ENCODE data around the gene SLIT3. TPM values are rescaled to one million over a fixed set of nuclear protein-coding genes. Genes with fewer than 3 reads are reported as not detected.

Gene SLIT3
- total RNA-seq, 2 experiments from 2014 or later, result not detected

DNA sequence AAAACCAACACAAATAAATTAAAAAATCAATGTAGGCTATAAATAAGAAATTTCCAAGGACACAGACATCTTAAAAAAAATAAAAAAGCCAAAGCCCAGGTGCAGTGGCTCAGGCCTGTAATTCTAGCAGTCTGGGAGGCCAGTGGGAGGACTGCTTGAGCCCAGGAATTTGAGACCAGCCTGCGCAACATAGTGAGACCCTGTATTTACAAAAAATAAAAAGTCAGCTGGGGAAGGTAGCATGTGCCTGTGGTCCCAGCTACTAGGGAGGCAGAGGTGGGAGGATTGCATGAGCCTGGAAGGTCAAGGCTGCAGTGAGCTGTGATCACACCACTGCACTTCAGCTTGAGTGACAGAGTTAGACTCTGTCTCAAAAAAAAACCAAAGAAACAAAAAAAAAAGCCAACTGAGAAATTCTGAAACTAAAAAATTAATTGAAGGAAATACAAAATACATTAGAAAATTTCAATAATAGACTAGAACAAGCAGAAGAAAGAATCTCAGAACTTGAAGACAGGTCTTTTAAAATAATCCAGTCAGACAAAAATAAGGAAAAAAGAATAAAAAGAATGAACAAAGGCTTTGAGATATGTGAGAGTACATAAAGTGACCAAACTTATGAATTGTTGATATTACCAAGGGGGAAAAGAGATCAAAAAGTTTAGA, 572.3 kb downstream of the SLIT3 start:
- CTCF ChIA-PET, result interaction anchor here (0.7 kb wide), 1 partner anchor 722 kb away, joined by 3 read pairs; no protein-coding TSS in a partner anchor
- Mint-ChIP-seq H3K4me3 (no peak overlapping the region), H3K27ac (no peak overlapping the region), H3K36me3 (ENCODE audit: low read depth) (no peaks in the 10 kb centered on the region), H3K27me3 (peaks cover 11% of the 10 kb centered on the region), H3K9me3 (peaks cover 10% of the 10 kb centered on the region), H3K4me1 (ENCODE audit: low read depth) (no peaks in the 10 kb centered on the region)
- H3K4me1 ChIP-seq (ENCODE audit: insufficient read depth, low read length), result no peaks in the 10 kb centered on the region
- DNase-seq (no peak), ATAC-seq (ENCODE audit: poor library complexity) (no peak)
- H3K9me3 ChIP-seq (ENCODE audit: control insufficient read depth in 1 of 2, insufficient read depth in 1 of 2, low read length in 2 of 2), result peaks cover 16 to 22% of the 10 kb centered on the region in 2 experiments
- POLR2A ChIA-PET, result no interaction called here
- TF ChIP-seq CTCF (IDR thresholded peaks at IDR 0.05), result no peak
- no peak overlapping the region for H3K27ac ChIP-seq (ENCODE audit: low read depth in 1 of 2, low read length in 2 of 2)
- H3K27me3 ChIP-seq (ENCODE audit: control insufficient read depth in 1 of 2, insufficient read depth in 2 of 2, low read length in 2 of 2), result no peaks in the 10 kb centered on the region
- intact Hi-C loops (cut with DNase I, micrococcal nuclease), result no loop called here
- no peaks in the 10 kb centered on the region for H3K36me3 ChIP-seq (ENCODE audit: insufficient read depth, low read length)
- H3K4me3 ChIP-seq (ENCODE audit: low read length), result no peak overlapping the region

GRCh38 chr5:168727547-168727946, 573.4 kb downstream of the SLIT3 start:
- no peak overlapping the region for H3K27ac Mint-ChIP-seq
- H3K9me3 ChIP-seq (ENCODE audit: control insufficient read depth in 1 of 2, insufficient read depth in 1 of 2, low read length in 2 of 2), result peaks cover 16 to 22% of the 10 kb centered on the region in 2 experiments
- CTCF ChIA-PET, result no interaction called here
- no peak for DNase-seq
- H3K27me3 ChIP-seq (ENCODE audit: control insufficient read depth in 1 of 2, insufficient read depth in 2 of 2, low read length in 2 of 2), result peaks cover 2 to 7% of the 10 kb centered on the region in 2 experiments
- no peak for TF ChIP-seq CTCF (IDR thresholded peaks at IDR 0.05)
- H3K9me3 Mint-ChIP-seq, result peaks cover 10% of the 10 kb centered on the region
- no peaks in the 10 kb centered on the region for H3K36me3 ChIP-seq (ENCODE audit: insufficient read depth, low read length)
- H3K27ac ChIP-seq (ENCODE audit: low read depth in 1 of 2, low read length in 2 of 2), result no peak overlapping the region
- H3K4me3 Mint-ChIP-seq, result no peak overlapping the region
- no peaks in the 10 kb centered on the region for H3K4me1 Mint-ChIP-seq (ENCODE audit: low read depth)
- intact Hi-C loops (cut with DNase I, micrococcal nuclease), result no loop called here
- POLR2A ChIA-PET, result no interaction called here
- no peaks in the 10 kb centered on the region for H3K4me1 ChIP-seq (ENCODE audit: insufficient read depth, low read length)
- H3K4me3 ChIP-seq (ENCODE audit: low read length), result no peak overlapping the region
- ATAC-seq (ENCODE audit: poor library complexity), result no peak
- H3K27me3 Mint-ChIP-seq, result peaks cover 23% of the 10 kb centered on the region
- H3K36me3 Mint-ChIP-seq (ENCODE audit: low read depth), result no peaks in the 10 kb centered on the region

DNA sequence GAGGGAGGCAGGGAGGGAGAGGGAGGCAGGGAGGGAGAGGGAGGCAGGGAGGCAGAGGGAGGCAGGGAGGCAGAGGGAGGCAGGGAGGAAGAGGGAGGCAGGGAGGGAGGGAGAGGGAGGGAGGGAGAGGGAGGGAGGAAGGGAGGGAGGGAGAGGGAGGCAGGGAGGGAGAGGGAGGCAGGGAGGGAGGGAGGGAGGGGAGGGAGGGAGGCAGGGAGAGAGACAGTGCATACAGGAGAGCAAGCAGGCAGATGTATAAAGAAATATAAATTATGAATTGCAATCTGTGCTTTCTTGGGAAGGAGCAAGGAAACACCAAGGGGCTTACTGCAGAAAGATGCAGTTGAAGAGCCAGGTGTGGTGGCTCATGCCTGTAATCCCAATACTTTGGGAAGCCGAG, 574.6 kb downstream of the SLIT3 start:
- Histone ChIP-seq H3K9me3 (ENCODE audit: control insufficient read depth in 1 of 2, insufficient read depth in 1 of 2, low read length in 2 of 2) (peaks cover 16 to 22% of the 10 kb centered on the region in 2 experiments), H3K36me3 (ENCODE audit: insufficient read depth, low read length) (no peaks in the 10 kb centered on the region), H3K4me1 (ENCODE audit: insufficient read depth, low read length) (no peaks in the 10 kb centered on the region), H3K27ac (ENCODE audit: low read depth in 1 of 2, low read length in 2 of 2) (no peak overlapping the region), H3K27me3 (ENCODE audit: control insufficient read depth in 1 of 2, insufficient read depth in 2 of 2, low read length in 2 of 2) (peaks cover 2 to 7% of the 10 kb centered on the region in 2 experiments), H3K4me3 (ENCODE audit: low read length) (no peak overlapping the region)
- no peak for TF ChIP-seq CTCF (IDR thresholded peaks at IDR 0.05)
- ATAC-seq (ENCODE audit: poor library complexity) (no peak), DNase-seq (no peak)
- Mint-ChIP-seq H3K9me3 (peaks cover 10% of the 10 kb centered on the region), H3K27me3 (peaks cover 33% of the 10 kb centered on the region), H3K4me3 (no peak overlapping the region), H3K27ac (no peak overlapping the region), H3K4me1 (ENCODE audit: low read depth) (no peaks in the 10 kb centered on the region), H3K36me3 (ENCODE audit: low read depth) (no peaks in the 10 kb centered on the region)
- intact Hi-C loops (cut with DNase I, micrococcal nuclease), result no loop called here
- POLR2A ChIA-PET, result no interaction called here
- CTCF ChIA-PET, result no interaction called here
